Heart right ventricle (tissue), 16 donors: ENCODE measurements around the gene ZNF180. TPM values are rescaled to one million over a fixed set of nuclear protein-coding genes. Genes with fewer than 3 reads are reported as not detected.
"Not testable (repeated sequence)": the region's sequence is repeated elsewhere in the genome, so short reads cannot be mapped to it uniquely, and the experiment has no call there.

Experiments
- ATAC-seq, 8 donors: fragments of 200-7000 bp; cut with Tn5 transposase; one replicate each; pipeline ENCODE4 v1.9.1; 2020; ENCODE audit warnings: mild to moderate bottlenecking in 8 of 8, moderate library complexity in 8 of 8, moderate number of reproducible peaks in 1 of 8
- DNase-seq, 2 donors: peaks; one replicate each; pipeline ENCODE4 v3.0.0-alpha.2; 2020
- H3K27ac ChIP-seq, 10 donors: fragments of 200-600 bp; sonication (generic) in 2 of 10; one replicate each; pipeline versions ENCODE4 v1.5.0 to v1.8.0; 2020 to 2022; ENCODE audit warnings: mild to moderate bottlenecking in 3 of 10
- H3K27me3 ChIP-seq, 7 donors: fragments of 200-600 bp; one replicate each; pipeline ENCODE4 v1.8.0; 2021 to 2022; ENCODE audit warnings: mild to moderate bottlenecking in 2 of 7
- H3K36me3 ChIP-seq, 9 donors: fragments of 200-600 bp; sonication (generic) in 1 of 9; one replicate each; pipeline versions ENCODE4 v1.5.0 to v1.8.0; 2020 to 2022; ENCODE audit warnings: mild to moderate bottlenecking in 2 of 9
- H3K4me1 ChIP-seq, 9 donors: fragments of 200-600 bp; sonication (generic) in 1 of 9; one replicate each; pipeline versions ENCODE4 v1.5.0 to v1.8.0; 2020 to 2022; ENCODE audit warnings: mild to moderate bottlenecking in 4 of 9
- H3K4me3 ChIP-seq, 10 donors: fragments of 200-600 bp; sonication (generic) in 2 of 10; one replicate each; pipeline versions ENCODE4 v1.5.0 to v1.8.0; 2020 to 2022; ENCODE audit warnings: mild to moderate bottlenecking in 7 of 10, moderate library complexity in 2 of 10
- H3K9me3 ChIP-seq, 11 donors: fragments of 200-600 bp in 10 of 11; sonication (generic) in 2 of 11; one replicate each; pipeline versions ENCODE4 v1.5.0 to v1.8.0; 2013 to 2022; ENCODE audit warnings: mild to moderate bottlenecking in 2 of 11, control low read depth in 1 of 11, moderate library complexity in 1 of 11
- CTCF ChIP-seq, 9 donors: fragments of 200-600 bp; sonication (generic) in 2 of 9; IDR thresholded peaks; one replicate each; pipeline versions ENCODE4 v1.5.0 to v1.8.0; 2021 to 2022; ENCODE audit warnings: antibody characterized with exemption in 9 of 9, mild to moderate bottlenecking in 5 of 9, moderate library complexity in 1 of 9
- WGBS, 2 donors: extraction: QIAGEN DNeasy Blood & Tissue Kit; methylation state at CpG; one replicate each; pipeline ENCODE4 v1.1.7; 2013; ENCODE audit warnings: inconsistent platforms in 1 of 2; 5-methylcytosine and 5-hydroxymethylcytosine counted together
- intact Hi-C, 10 donors: fragments of 100-400 bp; cut with DNase I; formaldehyde crosslinking; loops; one replicate each; pipeline versions ENCODE4 v1.11.1 to v1.14.2; 2022
- polyA plus RNA-seq, 2 donors: library from polyadenylated mRNA; stranded (reverse); fragments of 200-250 nt; gene quantifications; one replicate each; pipeline ENCODE4 v1.2.3, GENCODE V29; 2013
- total RNA-seq, 10 donors: library from RNA; stranded (reverse); fragmentation: NEBNext Ultra II Directional in 3 of 10; extraction: Animal tissue kit (Norgen Biotek cat#: 25700) in 3 of 10; gene quantifications; one replicate each; pipeline versions ENCODE4 v1.2.1 to v1.2.4, GENCODE V29; 2021 to 2023
- donor health status: Arrhythmogenic right ventricular cardiomyopathy.
- donor health status: ischemic (EF 13 %, LVEDD 7.1; RV severe dilation, severe dysfunction).
- donor health status: healthy with polysubstance abuse.
- donor health status: DM: no; HTN: yes; CAD: no.
- donor health status: DM: no; HTN: no; CAD: no.
- donor health status: ischemic (EF 25% LVEDD 6.9; RV normal size, moderate dysfunction).
- donor health status: ischemic (EF 25% LVEDD 5.7; RV mildly dilated, moderate dysfunction).
- donor health status: healthy.
- donor health status: DM: yes; HTN: yes; CAD: no.
- donor health status: Ischemic cardiomyopathy.
- donor health status: ischemic (EF 35%, LVEDD 5.7; RV mildly dilated, moderate dysfunction).
- donor health status: nonischemic (EF 11% LVEDD 7.7; RV severe dilation, severe dysfunction).
- donor health status: DM: yes; HTN: yes; CAD: no.
- donor health status: PGD.
- donor health status: ischemic (EF 29% LVEDD 5.4; RV normal size, mild dysfunction).
- donor health status: nonischemic (EF 23%, LVEDD 6.1; RV moderate dilation, normal function).

ZNF180 gene
- total and polyA plus RNA-seq, 12 donors: 1.7 to 6.7 (median 4.5) TPM

- Histone ChIP-seq H3K4me1 (peaks cover 7 to 19% (median 15%) of the 10 kb centered on the region in 9 donors), H3K36me3 (peaks cover 2 to 42% (median 34%) of the 10 kb centered on the region in 9 donors), H3K27ac (no peak overlapping the region), H3K4me3 (peak overlapping the region in 4 of 10 donors; percentile 51 to 94 (median 84)), H3K27me3 (no peaks in the 10 kb centered on the region), H3K9me3 (peaks cover 0 to 55% (median 34%) of the 10 kb centered on the region in 11 donors)
- no peak for DNase-seq
- intact Hi-C loops: no loop called here
- TF ChIP-seq CTCF (IDR thresholded peaks at IDR 0.05): no peak
- ATAC-seq: no peak
- 96 to 97% methylated on average over 9 of the region's 9 CpGs for WGBS, 2 donors
Measured at GRCh38 chr19:44498988-44499387, 1.3 kb downstream of the ZNF180 start.

GRCh38 chr19:44496711-44497110, 3.6 kb downstream of the ZNF180 start:
- H3K9me3 ChIP-seq: peaks cover 0 to 77% (median 56%) of the 10 kb centered on the region in 11 donors
- intact Hi-C loops: no loop called here
- no peak for DNase-seq
- H3K36me3 ChIP-seq: peaks cover 3 to 65% (median 57%) of the 10 kb centered on the region in 9 donors
- H3K4me1 ChIP-seq: peaks cover 7 to 19% (median 15%) of the 10 kb centered on the region in 9 donors
- H3K27ac ChIP-seq: no peak overlapping the region
- H3K27me3 ChIP-seq: no peaks in the 10 kb centered on the region
- 97 to 98% methylated on average over 1 of the region's 1 CpG for WGBS, 2 donors
- no peak overlapping the region for H3K4me3 ChIP-seq
- no peak for ATAC-seq
- TF ChIP-seq CTCF (IDR thresholded peaks at IDR 0.05): no peak

- WGBS, 2 donors: 96 to 98% methylated on average over 7 of the region's 7 CpGs
- intact Hi-C loops: no loop called here
- no peak overlapping the region for H3K4me3 ChIP-seq
- no peaks in the 10 kb centered on the region for H3K4me1 ChIP-seq
- ATAC-seq (no peak), DNase-seq (no peak)
- H3K27ac ChIP-seq: no peak overlapping the region
- no peaks in the 10 kb centered on the region for H3K27me3 ChIP-seq
- peaks cover 26 to 93% (median 72%) of the 10 kb centered on the region in 9 donors for H3K36me3 ChIP-seq
- H3K9me3 ChIP-seq: peaks cover 9 to 100% (median 100%) of the 10 kb centered on the region in 11 donors
- no peak for TF ChIP-seq CTCF (IDR thresholded peaks at IDR 0.05)
Measured at GRCh38 chr19:44476559-44477408, 23.5 kb downstream of the ZNF180 start.

DNA sequence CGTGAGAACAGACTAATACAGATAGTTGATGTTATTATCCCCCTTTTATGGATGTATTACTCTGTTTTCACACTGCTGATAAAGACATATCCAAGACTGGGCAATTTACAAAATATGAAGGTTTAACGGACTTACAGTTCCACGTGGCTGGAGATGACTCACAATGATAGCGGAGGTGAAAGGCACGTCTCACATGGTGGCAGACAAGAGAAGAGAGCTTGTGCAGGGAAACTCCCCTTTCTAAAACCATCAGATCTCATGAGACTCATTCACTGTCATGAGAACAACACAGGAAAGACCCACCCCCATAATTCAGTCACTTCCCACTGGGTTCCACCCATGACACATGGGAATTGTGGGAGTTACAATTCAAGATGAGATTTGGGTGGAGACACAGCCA, 31.6 kb downstream of the ZNF180 start:
- H3K27me3 ChIP-seq, H3K27ac ChIP-seq, H3K4me1 ChIP-seq, ATAC-seq, DNase-seq, intact Hi-C loops, H3K4me3 ChIP-seq: not testable (repeated sequence)
- 67 to 74% methylated on average over 5 of the region's 5 CpGs for WGBS, 2 donors
- Histone ChIP-seq H3K36me3 (peaks cover 0 to 15% (median 0%) of the 10 kb centered on the region in 9 donors), H3K9me3 (peaks cover 3 to 99% (median 84%) of the 10 kb centered on the region in 11 donors)

DNA sequence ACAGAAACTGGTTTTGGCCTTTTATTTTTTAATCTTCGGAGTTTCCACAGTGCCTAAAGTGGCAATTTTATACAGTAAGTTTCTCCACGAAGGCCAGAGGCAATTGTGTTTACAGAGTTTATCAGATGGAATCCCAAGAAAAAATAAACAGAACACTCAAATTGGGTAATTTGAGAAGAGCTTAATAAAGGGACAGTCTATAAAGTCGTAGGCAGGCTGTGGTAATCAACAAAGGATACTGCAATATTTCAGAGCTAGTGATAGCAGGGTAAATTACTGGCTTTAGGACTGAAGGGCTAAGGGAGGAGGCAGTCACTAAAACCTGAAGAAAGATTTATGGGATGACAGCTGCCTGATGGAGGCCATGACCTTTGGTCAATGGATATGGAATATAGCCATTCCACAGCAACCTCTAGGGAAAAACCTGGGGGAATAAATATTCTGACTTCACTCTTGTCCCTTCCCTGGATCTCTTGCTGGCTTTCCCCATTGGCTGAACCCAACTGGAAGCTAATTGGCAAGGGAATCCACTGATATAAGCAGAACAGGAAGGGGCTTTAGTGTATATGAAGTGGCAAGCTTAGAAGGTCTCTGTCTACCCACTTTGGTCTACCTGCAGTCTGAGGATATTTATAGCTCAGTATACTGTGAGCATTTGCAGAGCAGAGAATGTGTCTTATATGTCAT, 37.6 kb downstream of the ZNF180 start:
- H3K36me3 ChIP-seq, intact Hi-C loops, DNase-seq, H3K27ac ChIP-seq, H3K4me1 ChIP-seq, ATAC-seq, H3K4me3 ChIP-seq, H3K27me3 ChIP-seq: not testable (repeated sequence)
- WGBS, 2 donors: 46 to 47% methylated on average over 3 of the region's 3 CpGs
- H3K9me3 ChIP-seq: peaks cover 0 to 84% (median 43%) of the 10 kb centered on the region in 11 donors

DNA sequence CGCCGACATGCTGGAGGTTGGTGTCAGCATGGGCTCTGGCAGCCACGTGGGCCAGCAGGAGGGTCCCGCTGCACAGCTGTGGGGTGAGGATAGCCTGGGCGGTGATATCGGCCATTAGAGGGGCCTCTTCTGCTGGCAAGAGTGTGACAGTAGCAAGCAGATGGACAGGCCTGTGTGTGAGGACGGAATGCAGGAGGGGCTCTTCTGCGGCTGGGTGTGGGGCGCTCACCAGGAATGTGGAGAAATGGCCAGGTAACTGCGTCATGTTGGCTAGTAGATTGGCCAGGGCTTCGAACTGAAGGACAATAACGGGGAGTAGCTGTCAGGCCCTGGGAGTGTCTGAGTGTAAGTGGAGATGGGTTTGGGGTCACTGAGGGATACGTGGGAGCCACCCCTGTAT, 44.3 kb downstream of the ZNF180 start:
- H3K27me3 ChIP-seq, H3K4me3 ChIP-seq, H3K36me3 ChIP-seq, DNase-seq, H3K4me1 ChIP-seq, H3K27ac ChIP-seq, ATAC-seq, intact Hi-C loops: not testable (repeated sequence)
- 84 to 85% methylated on average over 11 to 12 of the region's 13 CpGs for WGBS, 2 donors
- H3K9me3 ChIP-seq: peaks cover 0 to 82% (median 11%) of the 10 kb centered on the region in 11 donors
